Measurements from ENCODE around the gene TRMT2A. TPM values are rescaled to one million over a fixed set of nuclear protein-coding genes. Genes with fewer than 3 reads are reported as not detected.

TRMT2A gene
- polyA plus RNA-seq, 4 donors, result 44.9 to 58.1 (median 48.8) TPM

DNA sequence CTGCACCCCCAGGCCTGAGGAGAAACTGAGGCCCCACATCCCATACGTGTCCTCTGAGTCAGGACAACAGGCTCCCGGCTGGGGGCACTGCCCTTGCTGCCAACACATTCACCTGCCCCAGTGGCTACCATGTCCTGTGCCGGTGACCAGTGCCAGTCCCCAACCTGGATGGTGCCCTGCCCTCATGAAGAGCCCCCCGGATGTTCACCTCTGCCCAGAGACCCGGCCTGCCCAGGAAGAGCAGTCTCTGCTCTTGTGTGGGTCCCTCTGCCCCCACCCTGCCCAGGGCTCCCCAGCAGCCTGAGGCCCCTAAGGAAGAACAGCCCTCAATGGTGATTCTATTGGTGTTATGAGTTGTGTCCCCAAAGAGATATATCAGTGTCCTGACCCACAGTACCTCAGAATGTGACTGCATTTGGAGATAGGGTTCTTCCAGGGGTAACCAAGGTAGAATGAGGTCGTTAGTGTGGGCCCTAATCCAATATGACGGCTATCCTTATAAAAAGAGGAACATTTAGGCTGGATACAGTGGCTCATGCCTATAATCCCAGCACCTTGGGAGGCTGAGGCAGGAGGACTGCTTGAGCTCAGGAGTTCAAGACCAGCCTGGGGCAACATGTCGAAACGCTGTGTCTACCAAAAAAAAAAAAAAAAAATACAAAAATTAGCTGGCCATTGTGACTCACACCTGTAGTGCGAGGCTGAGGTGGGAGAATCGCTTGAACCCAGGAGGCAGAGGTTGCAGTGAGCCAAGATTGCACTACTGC lies 50.2 kb downstream of the TRMT2A start:
- no peak for DNase-seq (ENCODE audit: low read depth in 4 of 4, low spot score in 3 of 4)

DNA sequence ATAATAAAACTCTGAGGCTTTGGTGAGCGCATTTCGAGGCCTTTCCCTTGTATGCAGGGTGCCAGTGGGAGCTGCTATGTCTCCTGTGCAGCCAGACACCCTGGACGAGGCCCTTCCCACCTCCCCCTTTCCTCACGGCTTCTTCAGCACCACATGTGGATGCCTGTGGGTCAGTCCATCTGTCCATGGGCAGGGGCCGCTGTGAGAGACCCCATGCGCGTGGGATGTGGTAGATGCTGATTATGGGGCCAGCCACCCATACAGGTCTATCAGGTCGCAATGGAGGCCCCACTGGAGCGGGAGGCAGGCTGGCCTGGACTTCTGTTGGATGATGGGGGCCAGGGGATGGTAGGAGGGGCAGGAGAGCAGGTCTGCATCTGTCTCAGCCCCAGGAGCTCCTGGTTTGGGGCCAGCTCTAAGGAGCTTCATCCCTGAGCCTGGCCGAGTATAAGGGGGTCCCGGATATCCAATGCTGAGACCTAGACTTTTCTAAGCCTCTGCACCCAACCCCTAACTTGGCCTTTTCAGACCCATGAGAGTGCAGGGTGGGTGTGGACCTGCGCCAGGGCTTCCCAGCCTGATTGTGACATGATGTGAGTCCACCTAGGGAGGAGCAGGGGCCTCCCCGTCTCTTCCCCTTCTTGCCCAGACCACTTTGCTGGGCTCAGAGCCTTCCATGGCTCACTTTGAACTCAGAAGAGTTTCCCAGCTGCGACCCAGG lies 51.0 kb downstream of the TRMT2A start:
- no peak for DNase-seq (ENCODE audit: low read depth in 4 of 4, low spot score in 3 of 4)

DNA sequence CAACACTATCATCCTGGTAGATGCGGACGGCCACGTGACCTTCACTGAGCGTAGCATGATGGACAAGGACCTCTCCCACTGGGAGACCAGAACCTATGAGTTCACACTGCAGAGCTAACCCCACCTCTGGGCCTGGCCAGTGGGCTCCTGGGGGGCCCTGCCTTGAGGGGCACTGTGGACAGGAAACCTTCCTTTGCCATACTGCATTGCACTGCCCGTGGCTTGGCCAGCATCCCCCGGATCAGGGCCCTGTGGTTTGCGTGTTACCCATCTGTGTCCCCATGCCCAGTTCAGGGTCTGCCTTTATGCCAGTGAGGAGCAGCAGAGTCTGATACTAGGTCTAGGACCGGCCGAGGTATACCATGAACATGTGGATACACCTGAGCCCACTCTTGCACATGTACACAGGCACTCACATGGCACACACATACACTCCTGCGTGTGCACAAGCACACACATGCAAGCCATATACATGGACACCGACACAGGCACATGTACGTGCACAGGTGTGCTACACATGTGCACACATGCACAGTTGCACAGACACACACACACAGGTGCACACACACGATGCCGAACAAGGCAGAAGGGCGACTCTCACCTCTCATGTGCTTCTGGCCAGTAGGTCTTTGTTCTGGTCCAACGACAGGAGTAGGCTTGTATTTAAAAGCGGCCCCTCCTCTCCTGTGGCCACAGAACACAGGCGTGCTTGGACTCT lies 52.3 kb downstream of the TRMT2A start:
- no peak for DNase-seq (ENCODE audit: low read depth in 4 of 4, low spot score in 3 of 4)

DNA sequence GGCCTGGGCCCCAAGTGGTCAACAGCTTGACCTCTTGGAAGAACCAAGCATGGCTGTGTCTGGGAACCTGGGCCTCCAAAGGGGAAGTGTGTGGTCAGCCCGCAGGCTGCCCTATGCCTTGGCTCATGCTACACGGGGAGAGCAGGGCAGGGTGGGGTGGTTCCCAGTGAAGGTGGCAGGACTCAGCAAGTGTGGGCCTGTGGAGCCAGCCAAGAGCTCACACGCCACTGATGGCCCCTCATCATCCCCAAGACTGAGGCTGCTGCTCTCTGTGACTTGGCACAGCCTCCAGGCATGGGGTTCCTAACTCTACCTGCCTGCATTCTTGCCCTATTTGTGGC lies 52.9 kb downstream of the TRMT2A start:
- no peak for DNase-seq (ENCODE audit: low read depth in 4 of 4, low spot score in 3 of 4)

DNA sequence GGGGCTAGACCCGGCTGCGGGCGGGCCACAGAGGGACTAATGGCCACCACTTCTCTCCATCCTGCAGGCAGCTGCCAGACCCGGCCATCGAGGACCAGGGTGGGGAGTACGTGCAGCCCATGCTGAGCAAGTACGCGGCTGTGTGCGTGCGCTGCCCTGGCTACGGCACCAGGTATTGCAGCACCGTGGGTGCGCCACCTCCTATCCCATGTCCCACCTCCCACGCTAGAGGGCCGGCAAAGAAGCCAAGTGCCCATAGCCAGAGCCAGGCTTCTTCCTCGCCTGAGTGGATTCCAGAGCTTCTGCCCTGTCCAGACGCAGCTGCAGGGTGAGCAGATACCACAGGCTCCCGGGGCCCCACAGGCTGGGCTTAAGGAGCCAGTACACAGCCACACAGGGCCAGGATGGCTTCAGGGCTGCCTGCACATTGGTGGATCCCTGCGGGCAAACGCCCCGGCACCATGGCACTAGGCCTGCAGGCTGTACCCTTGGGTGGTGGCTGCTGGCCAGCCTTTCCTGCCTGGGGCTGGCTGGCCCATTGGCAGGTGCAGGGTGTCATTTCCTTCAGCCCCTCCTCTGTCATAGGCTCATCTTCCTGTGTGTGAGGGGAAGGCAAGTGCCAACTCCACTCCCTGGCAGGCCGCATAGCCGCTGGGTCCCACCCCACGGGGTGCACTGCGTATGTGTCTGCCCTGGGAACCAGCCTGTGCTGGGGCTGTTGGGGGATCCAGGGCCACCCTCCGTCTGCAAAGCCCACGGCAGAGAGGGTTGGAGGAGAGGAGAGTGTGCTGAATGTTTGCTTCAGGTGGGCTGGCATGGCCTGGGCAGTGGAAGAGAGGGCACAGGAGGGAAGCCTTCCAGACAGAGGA lies 53.5 kb downstream of the TRMT2A start:
- no peak for DNase-seq (ENCODE audit: low read depth in 4 of 4, low spot score in 3 of 4)

DNA sequence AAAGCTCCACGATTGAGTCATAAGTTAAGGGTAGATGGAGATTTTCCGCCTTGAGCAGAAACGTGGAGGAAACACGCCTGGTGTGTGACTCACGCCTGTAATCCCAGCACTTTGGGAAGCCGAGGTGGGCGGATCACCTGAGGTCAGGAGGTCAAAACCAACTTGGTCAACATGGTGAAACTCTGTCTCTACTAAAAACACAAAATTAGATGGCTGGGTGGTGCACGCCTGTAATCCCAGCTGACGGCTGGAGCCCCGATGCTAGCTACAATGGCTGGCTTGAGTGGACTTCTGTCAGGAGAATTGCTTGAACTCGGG lies 54.3 kb downstream of the TRMT2A start:
- no peak for DNase-seq (ENCODE audit: low read depth in 4 of 4, low spot score in 3 of 4)

DNA sequence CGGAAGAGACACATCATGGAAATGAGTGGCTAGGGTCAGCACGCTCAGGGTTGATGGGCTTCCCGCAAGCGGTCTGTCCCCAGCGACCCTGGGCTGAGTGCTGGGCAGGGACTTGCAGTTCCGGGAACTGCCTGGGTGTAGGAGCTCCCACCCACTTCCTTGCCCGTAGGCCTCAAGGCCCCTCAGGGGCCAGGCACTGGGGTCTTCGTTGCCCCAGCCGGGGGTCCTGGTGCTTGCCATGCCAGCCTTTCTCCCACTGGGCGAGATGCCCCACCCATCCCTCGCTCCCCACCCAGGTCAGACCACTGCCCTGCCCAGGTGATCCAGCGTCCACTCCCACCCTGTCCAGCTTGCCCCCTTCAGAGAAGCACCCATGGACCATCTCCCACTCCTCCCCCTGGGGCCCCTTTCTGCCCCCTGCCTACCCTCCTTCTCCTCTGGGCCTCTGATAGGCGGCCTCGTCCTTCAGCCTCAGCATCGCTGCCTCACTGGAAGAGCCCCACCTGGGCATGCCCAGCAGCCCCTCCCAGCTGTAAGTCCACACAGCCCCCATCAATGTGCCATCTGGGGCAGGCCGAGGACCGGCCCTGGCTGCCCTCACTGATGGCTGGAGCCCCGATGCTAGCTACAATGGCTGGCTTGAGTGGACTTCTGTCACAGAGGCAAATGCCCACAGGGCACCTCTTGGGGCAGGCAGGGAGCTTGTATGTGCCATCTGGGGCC lies 54.8 kb downstream of the TRMT2A start:
- no peak for DNase-seq (ENCODE audit: low read depth in 4 of 4, low spot score in 3 of 4)

Other genes with a start within 250 kb of the TRMT2A start
- 100 to 1,000 TPM; 102 to 144 (median 105) TPM for gene COMT, start 175.5 kb downstream of the TRMT2A start, polyA plus RNA-seq (ENCODE audit: insufficient read length in 4 of 4)
- gene TXNRD2, start 175.4 kb downstream of the TRMT2A start, polyA plus RNA-seq (ENCODE audit: insufficient read length in 4 of 4), result 10 to 100 TPM; 23.3 to 28.0 (median 24.4) TPM
- gene ARVCF, start 100.4 kb downstream of the TRMT2A start, polyA plus RNA-seq (ENCODE audit: insufficient read length in 4 of 4), result 10 to 100 TPM; 18.0 to 31.2 (median 20.2) TPM
- 10 to 100 TPM in 3 of 4 donors, 1 to 10 TPM in 1; 9.4 to 14.4 (median 10.8) TPM for gene TANGO2, start 96.1 kb downstream of the TRMT2A start, polyA plus RNA-seq (ENCODE audit: insufficient read length in 4 of 4)
- gene DGCR8, start 37.0 kb downstream of the TRMT2A start, polyA plus RNA-seq (ENCODE audit: insufficient read length in 4 of 4), result 10 to 100 TPM; 39.2 to 48.4 (median 40.9) TPM
- gene RANBP1, start 1.1 kb downstream of the TRMT2A start, polyA plus RNA-seq (ENCODE audit: insufficient read length in 4 of 4), result 100 to 1,000 TPM; 182 to 199 (median 190) TPM
- 10 to 100 TPM; 34.7 to 55.9 (median 40.9) TPM for gene ZDHHC8, start 14.6 kb upstream of the TRMT2A start, polyA plus RNA-seq (ENCODE audit: insufficient read length in 4 of 4)
- under 1 TPM; 0.53 to 0.93 (median 0.76) TPM for gene CCDC188, start 33.8 kb upstream of the TRMT2A start, polyA plus RNA-seq (ENCODE audit: insufficient read length in 4 of 4)
- gene RTN4R, start 151.1 kb upstream of the TRMT2A start, polyA plus RNA-seq (ENCODE audit: insufficient read length in 4 of 4), result 1 to 10 TPM; 5.0 to 9.0 (median 6.1) TPM
- 10 to 100 TPM; 45.1 to 68.0 (median 52.9) TPM for gene DGCR6L, start 202.8 kb upstream of the TRMT2A start, polyA plus RNA-seq (ENCODE audit: insufficient read length in 4 of 4)